ENCODE results near the gene CLCC1. TPM values are rescaled to one million over a fixed set of nuclear protein-coding genes. Genes with fewer than 3 reads are reported as not detected.

Gene CLCC1
- 16.1 to 18.6 TPM (median 17.3 TPM) in 5 replicates for total RNA-seq (2022; extraction: Qiagen RNA extraction; ENCODE audit: low read depth)

GRCh38 chr1:108963052-108963686 is at the start of gene CLCC1:
Gene CLCC1 (minus strand): TSS chr1:108963484. CDS start chr1:108950437, 13,047 bp downstream.

Other genes starting within 250 kb of the CLCC1 start
- gene STXBP3, start 216.8 kb downstream of the CLCC1 start, total RNA-seq (2022; extraction: Qiagen RNA extraction; ENCODE audit: low read depth): 16.1 to 27.7 TPM (median 19.3 TPM) in 5 replicates
- gene AKNAD1, start 106.4 kb downstream of the CLCC1 start, total RNA-seq (2022; extraction: Qiagen RNA extraction; ENCODE audit: low read depth): 1.1 to 1.5 TPM (median 1.3 TPM) in 5 replicates
- gene GPSM2, start 86.5 kb downstream of the CLCC1 start, total RNA-seq (2022; extraction: Qiagen RNA extraction; ENCODE audit: low read depth): 19.3 to 24.5 TPM (median 21.6 TPM) in 5 replicates
- 6.0 to 8.8 TPM (median 8.2 TPM) in 5 replicates for gene WDR47, start 78.6 kb upstream of the CLCC1 start, total RNA-seq (2022; extraction: Qiagen RNA extraction; ENCODE audit: low read depth)
- gene TAF13, start 112.5 kb upstream of the CLCC1 start, total RNA-seq (2022; extraction: Qiagen RNA extraction; ENCODE audit: low read depth): 23.8 to 37.0 TPM (median 29.2 TPM) in 5 replicates
- 8.2 to 10.2 TPM (median 9.7 TPM) in 5 replicates for gene TMEM167B, start 127.3 kb upstream of the CLCC1 start, total RNA-seq (2022; extraction: Qiagen RNA extraction; ENCODE audit: low read depth)
- 0.38 to 1.1 TPM (median 0.44 TPM) in 5 replicates for gene ELAPOR1, start 150.6 kb upstream of the CLCC1 start, total RNA-seq (2022; extraction: Qiagen RNA extraction; ENCODE audit: low read depth)

All from A549 treated with GW870086 at 1 μM for 4 hours (cell line).